Ishikawa (cell line): ENCODE data around the gene PHETA1.

Source experiments
- CEBPB ChIP-seq: IDR thresholded peaks from 2 replicates; pipeline ENCODE4 v1.6.1; 2012
- CREB1 ChIP-seq: IDR thresholded peaks from 2 replicates; pipeline ENCODE4 v1.6.1; 2012; ENCODE audit warnings: low read depth
- EGR1 ChIP-seq: IDR thresholded peaks from 2 replicates; pipeline ENCODE4 v1.6.1; 2012
- EP300 ChIP-seq: IDR thresholded peaks from 2 replicates; pipeline ENCODE4 v1.6.1; 2012; ENCODE audit warnings: borderline replicate concordance
- FOXM1 ChIP-seq: IDR thresholded peaks from 2 replicates; pipeline ENCODE4 v1.6.1; 2012; ENCODE audit warnings: low read depth, borderline replicate concordance
- MAX ChIP-seq: IDR thresholded peaks from 2 replicates; pipeline ENCODE4 v1.6.1; 2012
- NFIC ChIP-seq: IDR thresholded peaks from 2 replicates; pipeline ENCODE4 v1.6.1; 2012
- RAD21 ChIP-seq: IDR thresholded peaks from 2 replicates; pipeline ENCODE4 v1.6.1; 2012; ENCODE audit warnings: low read depth
- REST ChIP-seq: IDR thresholded peaks from 2 replicates; pipeline ENCODE4 v1.6.1; 2012; ENCODE audit warnings: low read depth, mild to moderate bottlenecking
- TAF1 ChIP-seq: IDR thresholded peaks from 2 replicates; pipeline ENCODE4 v1.6.1; 2012; ENCODE audit warnings: low read depth, mild to moderate bottlenecking
- TCF12 ChIP-seq: IDR thresholded peaks from 2 replicates; pipeline ENCODE4 v1.6.1; 2012; ENCODE audit warnings: low read depth
- YY1 ChIP-seq: IDR thresholded peaks from 2 replicates; pipeline ENCODE4 v1.6.1; 2012; ENCODE audit warnings: low read depth
- ZBTB7A ChIP-seq: IDR thresholded peaks from 2 replicates; pipeline ENCODE4 v1.6.1; 2012; ENCODE audit warnings: low read depth

GRCh38 chr12:111343181-111343580 is 25.7 kb downstream of the PHETA1 start:
- TF ChIP-seq FOXM1 (no peak), EP300 (no peak), TCF12 (no peak), TAF1 (no peak), REST (no peak), CREB1 (no peak), ZBTB7A (no peak), EGR1 (no peak), YY1 (no peak), CEBPB (no peak), NFIC (no peak), MAX (no peak), RAD21 (no peak)
